HepG2 (cell line): ENCODE results near the gene KCNJ2. TPM values are rescaled to one million over a fixed set of nuclear protein-coding genes. Genes with fewer than 3 reads are reported as not detected.

Experiments used
- ATAC-seq: fragments of 200-7000 bp; cut with Tn5 transposase; 3 replicates; pipeline ENCODE4 v1.9.1; 2020; ENCODE audit warnings: mild to moderate bottlenecking, moderate library complexity
- BruUV-seq: library from RNA; stranded (reverse); fragments of 400-500 nt; replicated peaks from 2 replicates; lab custom pipeline; 2021; lab: Mats Ljungman, UMichigan
- CTCF ChIA-PET: fragments of 300-600 bp; formaldehyde crosslinking; extraction: SDS; loops from one replicate; lab custom pipeline; 2021; ENCODE audit warnings: low total read pairs, inconsistent platforms, low intra/inter-chr PET ratio; lab: Yijun Ruan, JAX
- POLR2A ChIA-PET: fragments of 350-600 bp; sonication (Branson Sonifier 250); formaldehyde crosslinking; loops from one replicate; lab custom pipeline; 2020; ENCODE audit warnings: antibody characterized with exemption, inconsistent platforms; lab: Yijun Ruan, JAX
- DNase-seq: peaks from one replicate; pipeline ENCODE4 v3.0.0-alpha.2; 2015; ENCODE audit warnings: low spot score
- FAIRE-seq: peaks from 3 replicates; lab custom pipeline; 2011; peaks lifted over from hg19 to GRCh38; lab: Jason Lieb, UNC
- H2AFZ ChIP-seq: one replicate; pipeline ENCODE4 v1.6.1; 2011; ENCODE audit warnings: low read length, inconsistent platforms
- H3K27ac ChIP-seq: fragments of 300-600 bp; 3 replicates; pipeline ENCODE4 v1.8.0; 2011; ENCODE audit warnings: mixed run types, mild to moderate bottlenecking, mixed read lengths, low read length, inconsistent platforms; ENCODE audit not compliant: insufficient read depth; ENCODE audit errors: extremely low read length
- H3K27me3 ChIP-seq, 2 experiments: fragments of 200-600 bp in 1 of 2; 2 replicates in 1 of 2; 3 replicates in 1 of 2; pipeline versions ENCODE4 v1.6.0 to v1.8.0; 2011; ENCODE audit warnings: low read length in 2 of 2, mild to moderate bottlenecking in 2 of 2, moderate library complexity in 2 of 2, inconsistent platforms in 1 of 2; ENCODE audit not compliant: insufficient read depth in 2 of 2, control insufficient read depth in 1 of 2
- H3K36me3 ChIP-seq, 2 experiments: fragments of 200-600 bp in 1 of 2; replicated peaks in 1 of 2; 2 replicates in 1 of 2; 3 replicates in 1 of 2; pipeline versions ENCODE4 v1.5.1 to v1.8.0; 2011; ENCODE audit warnings: low read length in 2 of 2, inconsistent platforms in 1 of 2; ENCODE audit not compliant: insufficient read depth in 2 of 2, control insufficient read depth in 1 of 2
- H3K4me1 ChIP-seq: 2 replicates; pipeline ENCODE4 v1.5.1; 2012; ENCODE audit warnings: low read length, inconsistent platforms; ENCODE audit not compliant: insufficient read depth
- H3K4me2 ChIP-seq: 2 replicates; pipeline ENCODE4 v1.6.0; 2011; ENCODE audit warnings: low read depth, low read length, inconsistent platforms
- H3K4me3 ChIP-seq, 3 experiments: fragments of 200-600 bp in 1 of 3; sonication (generic), shearing (Covaris generic) in 1 of 3; replicated peaks in 1 of 3; 2 replicates each; pipeline ENCODE4 v1.5.1; 2011 to 2016; ENCODE audit warnings: low read length in 3 of 3, inconsistent platforms in 2 of 3, low read depth in 2 of 3, mild to moderate bottlenecking in 2 of 3, control low read depth in 1 of 3, mixed read lengths in 1 of 3; ENCODE audit not compliant: insufficient read depth in 1 of 3
- H3K79me2 ChIP-seq: one replicate; pipeline ENCODE4 v1.6.1; 2011; ENCODE audit warnings: low read length, inconsistent platforms; ENCODE audit not compliant: insufficient read depth
- H3K9ac ChIP-seq: 2 replicates; pipeline ENCODE4 v1.6.0; 2011; ENCODE audit warnings: mild to moderate bottlenecking, low read depth, low read length, inconsistent platforms; ENCODE audit not compliant: insufficient read depth
- H3K9me3 ChIP-seq: 2 replicates; pipeline ENCODE4 v1.5.1; 2012; ENCODE audit warnings: mild to moderate bottlenecking, low read length
- H4K20me1 ChIP-seq: 2 replicates; pipeline ENCODE4 v1.6.0; 2011; ENCODE audit warnings: inconsistent platforms, mild to moderate bottlenecking, low read length, moderate library complexity; ENCODE audit not compliant: insufficient read depth
- CREB1 ChIP-seq, 2 experiments: fragments of 450-650 bp in 1 of 2; IDR thresholded peaks; 2 replicates each; pipeline ENCODE4 v1.6.1; 2016 to 2017; ENCODE audit warnings: control low read depth in 1 of 2, mild to moderate bottlenecking in 1 of 2, missing compliant biosample characterization in 1 of 2, missing genetic modification characterization in 1 of 2
- HCFC1 ChIP-seq: fragments of 150-350 bp; IDR thresholded peaks from 2 replicates; pipeline ENCODE4 v1.6.1; 2014; ENCODE audit warnings: low read depth, low read length
- KLF11 ChIP-seq: IDR thresholded peaks from 2 replicates; pipeline ENCODE4 v1.6.1; 2016; ENCODE audit warnings: missing compliant biosample characterization
- KMT2B ChIP-seq: IDR thresholded peaks from 2 replicates; pipeline ENCODE4 v1.6.1; 2016; ENCODE audit warnings: missing genetic modification reagents, missing compliant biosample characterization
- MED8 ChIP-seq: sonication (generic); formaldehyde crosslinking; IDR thresholded peaks from 2 replicates; pipeline ENCODE4 v1.8.1; 2023; ENCODE audit warnings: mild to moderate bottlenecking, missing genetic modification reagents; ENCODE audit not compliant: insufficient replicate concordance
- MEIS1 ChIP-seq: sonication (generic); formaldehyde crosslinking; IDR thresholded peaks from 2 replicates; pipeline ENCODE4 v1.9.0; 2021; ENCODE audit warnings: mild to moderate bottlenecking, missing genetic modification reagents, moderate library complexity, borderline replicate concordance
- NCOR1 ChIP-seq: fragments of 200-600 bp; sonication (generic); IDR thresholded peaks from 2 replicates; pipeline ENCODE4 v1.7.0; 2017; ENCODE audit warnings: antibody characterized with exemption, low read length, borderline replicate concordance
- PATZ1 ChIP-seq: sonication (generic); formaldehyde crosslinking; IDR thresholded peaks from 2 replicates; pipeline ENCODE4 v1.4.0; 2020; ENCODE audit warnings: missing genetic modification reagents
- REL ChIP-seq: sonication (generic); formaldehyde crosslinking; conservative IDR thresholded peaks from 2 replicates; pipeline ENCODE4 v1.8.0; 2022; ENCODE audit warnings: mild to moderate bottlenecking, missing genetic modification reagents, moderate library complexity
- RFXAP ChIP-seq: sonication (generic); formaldehyde crosslinking; IDR thresholded peaks from 2 replicates; pipeline ENCODE4 v1.4.0; 2020; ENCODE audit warnings: missing genetic modification reagents, borderline replicate concordance
- SNAI1 ChIP-seq: sonication (generic); formaldehyde crosslinking; IDR thresholded peaks from 2 replicates; pipeline ENCODE4 v1.5.0; 2020; ENCODE audit warnings: mild to moderate bottlenecking, missing genetic modification reagents, borderline replicate concordance
- SPEN ChIP-seq: sonication (generic); formaldehyde crosslinking; IDR thresholded peaks from 2 replicates; pipeline ENCODE4 v1.5.1; 2020; ENCODE audit warnings: low read depth, mild to moderate bottlenecking, missing genetic modification reagents
- ZNF251 ChIP-seq: sonication (generic); formaldehyde crosslinking; IDR thresholded peaks from 2 replicates; pipeline ENCODE4 v1.9.0; 2021; ENCODE audit warnings: mild to moderate bottlenecking, missing genetic modification reagents
- ZNF550 ChIP-seq: sonication (generic); formaldehyde crosslinking; IDR thresholded peaks from 2 replicates; pipeline ENCODE4 v1.4.0; 2020; ENCODE audit warnings: mild to moderate bottlenecking, missing genetic modification reagents, borderline replicate concordance
- WGBS: methylation state at CpG from one replicate; pipeline ENCODE4 v1.1.6; 2017; ENCODE audit warnings: low lambda C conversion rate; 5-methylcytosine and 5-hydroxymethylcytosine counted together
- in situ Hi-C: cut with HindIII; loops from 2 replicates; pipeline ENCODE4 v1.10.0; 2017; ENCODE audit warnings: low pct_unique_long_range_greater_than_20kb; ENCODE audit not compliant: extremely low pct_ligation_motif_present
- intact Hi-C: fragments of 100-400 bp; cut with micrococcal nuclease; formaldehyde crosslinking; loops from one replicate; pipeline ENCODE4 v1.10.0; 2022; ENCODE audit not compliant: unreplicated experiment
- polyA plus RNA-seq, 8 experiments: library from polyadenylated mRNA; depleted of rRNA in 3 of 8; stranded (reverse) in 7 of 8; unstranded in 1 of 8; fragments of >200 nt; fragmentation: Illumina TruSeq in 4 of 8; extraction: Trizol in 4 of 8; gene quantifications; 2 replicates each; pipeline versions ENCODE4 v1.2.1 to v1.2.3, GENCODE V29; 2011 to 2016; ENCODE audit warnings: low read depth in 4 of 8, missing spikeins in 1 of 8, mixed read lengths in 1 of 8; ENCODE audit not compliant: insufficient read depth in 1 of 8
- total RNA-seq, 5 experiments: library from RNA; depleted of rRNA; stranded (reverse); fragments of >200 nt; fragmentation: Illumina TruSeq; extraction: Trizol; gene quantifications; 2 replicates each; pipeline ENCODE4 v1.2.3, GENCODE V29; 2016; ENCODE audit warnings: low read depth in 1 of 5
- TF ChIP-seq, protein P1 (sequence below): IDR thresholded peaks from 2 replicates; pipeline ENCODE4 v1.6.1; 2016; ENCODE audit warnings: missing compliant biosample characterization, missing genetic modification reagents, borderline replicate concordance

The KCNJ2 gene
- total and polyA plus RNA-seq, 2 of the 13 experiments (the other 11 are each of a cell fraction or from before 2014, with no cell fraction given): not detected

GRCh38 chr17:70136131-70136530, 33.2 kb upstream of the KCNJ2 start:
- POLR2A ChIA-PET: no interaction called here
- H3K27ac ChIP-seq: no peak overlapping the region
- no peaks in the 10 kb centered on the region for H3K27me3 ChIP-seq
- FAIRE-seq (no peak), DNase-seq (no peak), ATAC-seq (no peak)
- no peaks in the 10 kb centered on the region for H3K9me3 ChIP-seq
- CTCF ChIA-PET: no interaction called here
- WGBS: 28% methylated on average over 5 of the region's 5 CpGs
- in situ Hi-C loops: no loop called here
- intact Hi-C loops: no loop called here
- no peak overlapping the region for H3K4me2 ChIP-seq
- H3K79me2 ChIP-seq: no peaks in the 10 kb centered on the region
- no peak for TF ChIP-seq HCFC1
- no peak for TF ChIP-seq MEIS1
- TF ChIP-seq SPEN: no peak
- TF ChIP-seq NCOR1: no peak
- TF ChIP-seq MED8 (CRISPR knock-in tag): no peak
- no peak for TF ChIP-seq REL (CRISPR knock-in tag)
- no peak for TF ChIP-seq KLF11 (CRISPR knock-in tag)
- TF ChIP-seq SNAI1 (CRISPR knock-in tag): no peak
- TF ChIP-seq ZNF251 (CRISPR knock-in tag): no peak
- no peak for TF ChIP-seq CREB1 (IDR thresholded peaks at IDR 0.05)
- no peak for TF ChIP-seq CREB1 (CRISPR knock-in tag; IDR thresholded peaks at IDR 0.05)
- no peak for TF ChIP-seq ZNF550 (CRISPR knock-in tag)
- no peak for TF ChIP-seq PATZ1 (CRISPR knock-in tag)
- TF ChIP-seq, protein P1, sequence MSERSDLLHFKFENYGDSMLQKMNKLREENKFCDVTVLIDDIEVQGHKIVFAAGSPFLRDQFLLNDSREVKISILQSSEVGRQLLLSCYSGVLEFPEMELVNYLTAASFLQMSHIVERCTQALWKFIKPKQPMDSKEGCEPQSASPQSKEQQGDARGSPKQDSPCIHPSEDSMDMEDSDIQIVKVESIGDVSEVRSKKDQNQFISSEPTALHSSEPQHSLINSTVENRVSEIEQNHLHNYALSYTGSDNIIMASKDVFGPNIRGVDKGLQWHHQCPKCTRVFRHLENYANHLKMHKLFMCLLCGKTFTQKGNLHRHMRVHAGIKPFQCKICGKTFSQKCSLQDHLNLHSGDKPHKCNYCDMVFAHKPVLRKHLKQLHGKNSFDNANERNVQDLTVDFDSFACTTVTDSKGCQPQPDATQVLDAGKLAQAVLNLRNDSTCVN (CRISPR knock-in tag): no peak
- TF ChIP-seq KMT2B (CRISPR knock-in tag): no peak
- TF ChIP-seq RFXAP: no peak
- H3K4me3 ChIP-seq: no peak overlapping the region
- no peaks in the 10 kb centered on the region for H4K20me1 ChIP-seq
- no peak overlapping the region for H2AFZ ChIP-seq
- no peak overlapping the region for H3K9ac ChIP-seq
- no TSS peak for BruUV-seq
- no peaks in the 10 kb centered on the region for H3K36me3 ChIP-seq
- no peaks in the 10 kb centered on the region for H3K4me1 ChIP-seq
